Panc1 (cell line): ENCODE measurements around the gene CFAP20DC.
"Not testable (repeated sequence)": the region's sequence is repeated elsewhere in the genome, so short reads cannot be mapped to it uniquely, and the experiment has no call there.

Source experiments
- POLR2AphosphoS5 ChIP-seq: IDR thresholded peaks from 2 replicates; pipeline ENCODE4 v1.6.1; 2012; ENCODE audit warnings: mild to moderate bottlenecking, low read depth, low read length, moderate library complexity
- SIN3A ChIP-seq: IDR thresholded peaks from 2 replicates; pipeline ENCODE4 v1.6.1; 2012; ENCODE audit warnings: low read depth, mild to moderate bottlenecking, low read length, moderate library complexity, borderline replicate concordance; ENCODE audit not compliant: insufficient read depth
- TF ChIP-seq, protein P1 (sequence below): fragments of 450-650 bp; IDR thresholded peaks from 2 replicates; pipeline ENCODE4 v1.5.1; 2017; ENCODE audit warnings: mild to moderate bottlenecking

- TF ChIP-seq, protein P1, sequence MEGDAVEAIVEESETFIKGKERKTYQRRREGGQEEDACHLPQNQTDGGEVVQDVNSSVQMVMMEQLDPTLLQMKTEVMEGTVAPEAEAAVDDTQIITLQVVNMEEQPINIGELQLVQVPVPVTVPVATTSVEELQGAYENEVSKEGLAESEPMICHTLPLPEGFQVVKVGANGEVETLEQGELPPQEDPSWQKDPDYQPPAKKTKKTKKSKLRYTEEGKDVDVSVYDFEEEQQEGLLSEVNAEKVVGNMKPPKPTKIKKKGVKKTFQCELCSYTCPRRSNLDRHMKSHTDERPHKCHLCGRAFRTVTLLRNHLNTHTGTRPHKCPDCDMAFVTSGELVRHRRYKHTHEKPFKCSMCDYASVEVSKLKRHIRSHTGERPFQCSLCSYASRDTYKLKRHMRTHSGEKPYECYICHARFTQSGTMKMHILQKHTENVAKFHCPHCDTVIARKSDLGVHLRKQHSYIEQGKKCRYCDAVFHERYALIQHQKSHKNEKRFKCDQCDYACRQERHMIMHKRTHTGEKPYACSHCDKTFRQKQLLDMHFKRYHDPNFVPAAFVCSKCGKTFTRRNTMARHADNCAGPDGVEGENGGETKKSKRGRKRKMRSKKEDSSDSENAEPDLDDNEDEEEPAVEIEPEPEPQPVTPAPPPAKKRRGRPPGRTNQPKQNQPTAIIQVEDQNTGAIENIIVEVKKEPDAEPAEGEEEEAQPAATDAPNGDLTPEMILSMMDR, result not testable (repeated sequence)
- not testable (repeated sequence) for TF ChIP-seq POLR2AphosphoS5, SIN3A
Observed at GRCh38 chr3:58895678-58896077, 154.1 kb downstream of the CFAP20DC start.
